Measurements from ENCODE around the gene CDRT15L2.
"Not testable (repeated sequence)": the region's sequence is repeated elsewhere in the genome, so short reads cannot be mapped to it uniquely, and the experiment has no call there.

GRCh38 chr17:20615461-20615860 lies 35.9 kb downstream of the CDRT15L2 start:
- TF ChIP-seq POLR2A (IDR thresholded peaks at IDR 0.05), result not testable (repeated sequence)
- TF ChIP-seq, protein P1, sequence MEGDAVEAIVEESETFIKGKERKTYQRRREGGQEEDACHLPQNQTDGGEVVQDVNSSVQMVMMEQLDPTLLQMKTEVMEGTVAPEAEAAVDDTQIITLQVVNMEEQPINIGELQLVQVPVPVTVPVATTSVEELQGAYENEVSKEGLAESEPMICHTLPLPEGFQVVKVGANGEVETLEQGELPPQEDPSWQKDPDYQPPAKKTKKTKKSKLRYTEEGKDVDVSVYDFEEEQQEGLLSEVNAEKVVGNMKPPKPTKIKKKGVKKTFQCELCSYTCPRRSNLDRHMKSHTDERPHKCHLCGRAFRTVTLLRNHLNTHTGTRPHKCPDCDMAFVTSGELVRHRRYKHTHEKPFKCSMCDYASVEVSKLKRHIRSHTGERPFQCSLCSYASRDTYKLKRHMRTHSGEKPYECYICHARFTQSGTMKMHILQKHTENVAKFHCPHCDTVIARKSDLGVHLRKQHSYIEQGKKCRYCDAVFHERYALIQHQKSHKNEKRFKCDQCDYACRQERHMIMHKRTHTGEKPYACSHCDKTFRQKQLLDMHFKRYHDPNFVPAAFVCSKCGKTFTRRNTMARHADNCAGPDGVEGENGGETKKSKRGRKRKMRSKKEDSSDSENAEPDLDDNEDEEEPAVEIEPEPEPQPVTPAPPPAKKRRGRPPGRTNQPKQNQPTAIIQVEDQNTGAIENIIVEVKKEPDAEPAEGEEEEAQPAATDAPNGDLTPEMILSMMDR (IDR thresholded peaks at IDR 0.05), result not testable (repeated sequence)

Measured in ovary (tissue), 3 donors.